HG02870 (cell line): ENCODE results near the gene AGL.
"Not testable (repeated sequence)": the region's sequence is repeated elsewhere in the genome, so short reads cannot be mapped to it uniquely, and the experiment has no call there.

ENCODE experiments used
- ATAC-seq: cut with Tn5 transposase; IDR thresholded peaks from one replicate; pipeline ENCODE4 v1.9.1; 2021; ENCODE audit warnings: mild to moderate bottlenecking, moderate library complexity; ENCODE audit not compliant: unreplicated experiment

The AGL gene

GRCh38 chr1:99849744-99850458 lies at the start of gene AGL:
TSS of gene AGL (plus strand) at chr1:99850361. CDS start at chr1:99851043, 682 bp downstream.
- ATAC-seq = peak; percentile 95

GRCh38 chr1:99801584-99801983 lies 48.6 kb upstream of the AGL start:
- ATAC-seq = no peak

GRCh38 chr1:99806882-99807281 lies 43.3 kb upstream of the AGL start:
- no peak for ATAC-seq

GRCh38 chr1:99808391-99809115 lies 41.6 kb upstream of the AGL start:
- peak; percentile 88 for ATAC-seq

- ATAC-seq = no peak
Measured at GRCh38 chr1:99811075-99811474, 39.1 kb upstream of the AGL start.

- no peak for ATAC-seq
Measured at GRCh38 chr1:99811747-99812146, 38.4 kb upstream of the AGL start.

- ATAC-seq = no peak
Measured at GRCh38 chr1:99814373-99814900, 35.7 kb upstream of the AGL start.

- no peak for ATAC-seq
Measured at GRCh38 chr1:99816656-99817055, 33.5 kb upstream of the AGL start.

- ATAC-seq = no peak
Measured at GRCh38 chr1:99818063-99818699, 32.0 kb upstream of the AGL start.

- peak; percentile 81 for ATAC-seq
Measured at GRCh38 chr1:99820546-99820945, 29.6 kb upstream of the AGL start.

GRCh38 chr1:99825098-99825497 lies 25.1 kb upstream of the AGL start:
- no peak for ATAC-seq

GRCh38 chr1:99825702-99826101 lies 24.5 kb upstream of the AGL start:
- ATAC-seq = no peak

GRCh38 chr1:99827970-99828369 lies 22.2 kb upstream of the AGL start:
- no peak for ATAC-seq

GRCh38 chr1:99829269-99829668 lies 20.9 kb upstream of the AGL start:
- no peak for ATAC-seq

GRCh38 chr1:99833911-99834310 lies 16.2 kb upstream of the AGL start:
- ATAC-seq = not testable (repeated sequence)

- ATAC-seq = not testable (repeated sequence)
Measured at GRCh38 chr1:99836171-99837103, 13.7 kb upstream of the AGL start.

- not testable (repeated sequence) for ATAC-seq
Measured at GRCh38 chr1:99840353-99840752, 9.8 kb upstream of the AGL start.

GRCh38 chr1:99843760-99844159 lies 6.4 kb upstream of the AGL start:
- ATAC-seq = no peak

GRCh38 chr1:99845201-99845600 lies 5.0 kb upstream of the AGL start:
- not testable (repeated sequence) for ATAC-seq

- peak; percentile 10 for ATAC-seq
Measured at GRCh38 chr1:99849413-99849743, 783 bp upstream of the AGL start.
